ENCODE measurements around the gene ANXA6. TPM values are rescaled to one million over a fixed set of nuclear protein-coding genes. Genes with fewer than 3 reads are reported as not detected.

ANXA6 gene
- total and polyA plus RNA-seq, 2 of the 4 experiments (the other 2 are of a cell fraction), result 355 to 610 TPM

- intact Hi-C loops (cut with micrococcal nuclease), result no loop called here
- ATAC-seq (ENCODE audit: low read depth), result peak; percentile 2; the same call in 1 of the 2 replicates
Measured at GRCh38 chr5:151079838-151080612, 77.6 kb downstream of the ANXA6 start.

More at GRCh38 chr5:151079838-151080612, 77.6 kb downstream of the ANXA6 start:
- Histone ChIP-seq H3K23ac (ENCODE audit: low read depth, low read length) (peak overlapping the region; percentile 73), H4K5ac (ENCODE audit: low read depth, low read length) (no peak overlapping the region), H3K18ac (ENCODE audit: low read depth, low read length) (peak overlapping the region; percentile 16; the same call in 1 of the 2 replicates), H4K91ac (ENCODE audit: insufficient read depth, low read depth, low read length) (0 out of 2 replicates have a peak overlapping the region, but pooled peaks have one; percentile 20), H3K27me3 (ENCODE audit: control insufficient read depth, insufficient read depth, low read length) (no peaks in the 10 kb centered on the region), H3K4me2 (ENCODE audit: low read depth, low read length) (peak overlapping the region; percentile 98), H3K4ac (ENCODE audit: low read depth, low read length) (peak overlapping the region; percentile 91), H2BK120ac (ENCODE audit: low read depth, low read length) (peak overlapping the region; percentile 4; the same call in 1 of the 2 replicates), H2AK9ac (replicated peaks; ENCODE audit: low read depth, low read length, poor library complexity) (peak overlapping the region; percentile 99), H3K9me3 (ENCODE audit: control insufficient read depth, insufficient read depth, low read length) (no peaks in the 10 kb centered on the region), H3K9me1 (ENCODE audit: insufficient read depth, low read length) (peaks cover 36% of the 10 kb centered on the region), H2BK5ac (ENCODE audit: low read depth, low read length, poor library complexity, severe bottlenecking) (peak overlapping the region; percentile 97), H2BK15ac (ENCODE audit: low read depth, low read length) (no peak overlapping the region), H2AK5ac (ENCODE audit: low read depth, low read length) (peak overlapping the region; percentile 74; the same call in 1 of the 2 replicates), H4K20me1 (ENCODE audit: insufficient read depth, low read length) (peaks cover 47% of the 10 kb centered on the region), H2AFZ (replicated peaks; ENCODE audit: low read length, poor library complexity) (peak overlapping the region; percentile 97), H2BK20ac (ENCODE audit: low read depth, low read length) (no peak overlapping the region), H3K4me1 (ENCODE audit: control insufficient read depth, insufficient read depth, low read length) (peaks cover 22% of the 10 kb centered on the region), H4K8ac (ENCODE audit: low read depth in 2 of 2, low read length in 2 of 2) (peak overlapping the region in 1 of 2 experiments; percentile 37; a peak in 2 of 4 replicates), H3K9ac (ENCODE audit: low read depth, low read length) (peak overlapping the region; percentile 97), H3K27ac (ENCODE audit: insufficient read depth, low read length) (peak overlapping the region; percentile 100), H3K36me3 (ENCODE audit: control insufficient read depth, insufficient read depth, low read length) (peaks cover 8% of the 10 kb centered on the region), H3K79me1 (ENCODE audit: low read depth in 1 of 2, low read length in 2 of 2) (peaks cover 24 to 77% of the 10 kb centered on the region in 2 experiments; a peak in 3 of 4 replicates), H3K56ac (ENCODE audit: extremely low read depth, insufficient read depth, low read length) (peak overlapping the region; percentile 42; the same call in 1 of the 2 replicates), H3K14ac (replicated peaks; ENCODE audit: low read depth, low read length) (peak overlapping the region; percentile 50), H3K4me3 (ENCODE audit: insufficient read depth, low read depth, low read length) (peak overlapping the region; percentile 89)
- ChIA-PET POLR2A (ENCODE audit: unreplicated experiment) (interaction anchor here (0.6 kb wide), 1 partner anchor 14 kb away, joined by 3 read pairs; no protein-coding TSS in a partner anchor), CTCF (interaction anchor here (0.6 to 1.0 kb wide), 4 partner anchors 9 to 36 kb away, joined by 3 to 7 read pairs (median 4); no protein-coding TSS in a partner anchor)
- BruUV-seq (replicated peaks), result no TSS peak
- dilution Hi-C loops (cut with HindIII; ENCODE audit: low sequenced_read_pairs, unreplicated experiment) (no loop called here), in situ Hi-C loops (cut with MboI; ENCODE audit: low sequenced_read_pairs) (no loop called here)
- TF ChIP-seq BHLHE40 (IDR thresholded peaks at IDR 0.05; ENCODE audit: low read depth, low read length), result peak; percentile 59
- peak; percentile 44; the same call in 1 of the 2 replicates for TF ChIP-seq MAFK (IDR thresholded peaks at IDR 0.05; ENCODE audit: low read depth, low read length)
- no peak for TF ChIP-seq RAD21 (IDR thresholded peaks at IDR 0.05; ENCODE audit: low read length)
- no peak for TF ChIP-seq FOS (IDR thresholded peaks at IDR 0.05; ENCODE audit: low read depth, low read length)
- TF ChIP-seq NFE2L2 (IDR thresholded peaks at IDR 0.05; ENCODE audit: low read depth, low read length), result peak; percentile 68
- TF ChIP-seq USF2 (IDR thresholded peaks at IDR 0.05; ENCODE audit: low read depth, low read length), result peak; percentile 13; the same call in 1 of the 2 replicates
- TF ChIP-seq MXI1 (IDR thresholded peaks at IDR 0.05; ENCODE audit: borderline replicate concordance, low read depth, low read length), result peak; percentile 30
- DNase-seq, result peak; percentile 82
- WGBS, 2 experiments (ENCODE audit: extremely low coverage in 2 of 2, insufficient read length in 1 of 2), result 4% methylated on average over 7 of the region's 21 CpGs; no CpG with 5 or more reads in 1 of the 2 experiments

All from IMR-90 (cell line).